Measurements from ENCODE around the gene ZNF292. TPM values are rescaled to one million over a fixed set of nuclear protein-coding genes. Genes with fewer than 3 reads are reported as not detected.
A peak's percentile ranks its signal among the peaks of the same experiment; 100 is the strongest.
"Not testable (repeated sequence)": the region's sequence is repeated elsewhere in the genome, so short reads cannot be mapped to it uniquely, and the experiment has no call there.

The ZNF292 gene
- polyA plus RNA-seq, 1 donor from 2014 or later = 37.2 TPM

DNA sequence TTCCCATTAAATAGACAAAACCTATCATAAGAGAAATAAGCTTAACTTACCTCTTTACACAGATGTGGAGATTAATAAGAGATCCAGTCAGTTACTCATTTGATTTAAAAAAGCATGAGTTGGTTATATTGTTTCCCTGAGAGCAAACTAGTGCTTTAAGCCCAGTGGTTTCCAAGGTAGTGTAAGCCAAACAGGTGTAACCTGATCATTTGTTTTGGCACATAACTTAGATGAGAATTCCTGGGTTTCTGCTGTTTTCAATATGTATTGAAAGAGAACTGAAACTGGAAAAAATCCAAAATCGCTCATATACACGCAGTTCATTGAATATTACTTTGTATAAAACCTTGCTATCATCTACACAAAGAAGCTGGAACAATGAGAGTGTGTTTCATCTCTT lies 136.5 kb downstream of the ZNF292 start:
- no peak overlapping the region for H3K27ac Mint-ChIP-seq
- H3K36me3 Mint-ChIP-seq = peaks cover 5% of the 10 kb centered on the region
- H3K4me1 Mint-ChIP-seq = no peaks in the 10 kb centered on the region
- peaks cover 35% of the 10 kb centered on the region for H3K27me3 Mint-ChIP-seq
- H3K9me3 Mint-ChIP-seq = no peaks in the 10 kb centered on the region
- no peak overlapping the region for H3K4me3 Mint-ChIP-seq

DNA sequence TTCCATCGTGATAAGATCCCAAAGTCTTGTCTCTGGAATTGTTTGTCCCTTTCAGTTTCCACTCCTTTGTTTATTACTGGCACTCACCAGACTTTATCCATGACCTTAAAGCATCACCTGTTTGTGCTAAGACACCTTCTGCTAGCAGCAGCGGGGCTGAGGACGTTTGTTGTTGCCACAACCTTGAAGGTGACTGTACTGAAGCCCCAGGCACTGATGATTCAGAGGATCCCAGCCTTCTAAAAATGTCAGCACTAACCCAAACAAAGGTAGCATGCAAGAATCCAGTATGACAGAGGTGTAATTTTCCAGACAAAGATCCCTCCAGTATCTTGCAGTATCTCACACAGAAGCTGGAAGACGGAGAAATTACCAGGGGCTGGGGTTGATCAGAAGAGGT lies 138.2 kb downstream of the ZNF292 start:
- H3K4me3 Mint-ChIP-seq = no peak overlapping the region
- no peak overlapping the region for H3K27ac Mint-ChIP-seq
- H3K27me3 Mint-ChIP-seq = peaks cover 39% of the 10 kb centered on the region
- H3K4me1 Mint-ChIP-seq = no peaks in the 10 kb centered on the region
- H3K36me3 Mint-ChIP-seq = peaks cover 5% of the 10 kb centered on the region
- H3K9me3 Mint-ChIP-seq = no peaks in the 10 kb centered on the region

DNA sequence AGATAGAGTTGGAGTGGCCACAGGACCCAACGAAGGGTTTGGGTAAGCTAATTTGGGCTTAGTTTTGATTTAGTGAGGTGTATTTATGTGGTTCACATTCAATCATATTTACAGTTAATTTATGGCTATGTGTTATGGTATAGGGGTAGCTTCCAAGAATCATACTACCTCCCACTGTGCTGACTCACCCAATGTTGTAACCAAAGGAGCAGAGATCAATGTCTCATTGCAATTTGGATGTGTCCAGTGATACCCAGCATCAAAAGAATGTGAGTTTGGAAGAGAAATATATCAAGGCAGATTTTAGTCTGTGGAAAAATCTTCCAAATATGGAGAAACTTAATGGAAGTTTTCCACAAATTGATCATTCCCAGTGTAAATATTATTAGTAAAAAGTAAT lies 141.8 kb downstream of the ZNF292 start:
- Mint-ChIP-seq H3K9me3 (no peaks in the 10 kb centered on the region), H3K36me3 (peaks cover 1% of the 10 kb centered on the region), H3K27ac (no peak overlapping the region), H3K4me1 (no peaks in the 10 kb centered on the region), H3K4me3 (no peak overlapping the region), H3K27me3 (peaks cover 40% of the 10 kb centered on the region)

DNA sequence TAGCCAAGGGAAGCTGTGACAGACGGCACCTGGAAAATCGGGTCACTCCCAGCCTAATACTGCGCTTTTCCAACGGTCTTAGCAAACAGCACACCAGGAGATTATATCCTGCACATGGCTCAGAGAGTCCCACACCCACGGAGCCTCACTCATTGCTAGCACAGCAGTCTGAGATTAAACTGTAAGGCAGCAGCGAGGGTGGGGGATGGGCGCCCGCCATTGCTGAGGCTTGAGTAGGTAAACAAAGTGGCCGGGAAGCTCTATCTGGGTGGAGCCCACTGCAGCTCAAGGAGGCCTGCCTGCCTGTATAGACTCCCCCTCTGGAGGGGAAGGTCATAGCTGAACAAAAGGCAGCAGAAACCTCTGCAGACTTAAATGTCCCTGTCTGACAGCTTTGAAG lies 145.9 kb downstream of the ZNF292 start:
- H3K4me3 Mint-ChIP-seq, H3K27ac Mint-ChIP-seq, H3K9me3 Mint-ChIP-seq, H3K4me1 Mint-ChIP-seq, H3K36me3 Mint-ChIP-seq: not testable (repeated sequence)
- H3K27me3 Mint-ChIP-seq = peaks cover 27% of the 10 kb centered on the region

DNA sequence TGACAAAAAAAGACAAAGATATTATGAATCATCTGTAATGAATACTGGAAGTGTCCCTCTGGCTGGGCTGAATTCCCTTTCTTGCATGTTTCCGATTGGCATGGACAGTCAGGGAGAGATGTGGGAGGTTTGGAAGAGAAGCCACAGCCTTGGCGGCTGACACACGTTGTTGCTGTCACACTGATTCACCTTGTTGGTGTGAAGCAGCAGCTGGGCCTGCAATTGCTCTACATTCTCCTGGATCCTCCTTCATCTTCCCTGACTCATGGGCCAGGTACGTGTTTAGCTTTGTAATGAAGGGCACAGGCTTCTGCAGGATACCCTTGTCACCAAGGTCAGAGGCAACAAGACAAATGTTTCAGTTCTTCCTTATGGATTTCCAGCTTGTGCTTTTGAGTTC lies 153.6 kb downstream of the ZNF292 start:
- peaks cover 5% of the 10 kb centered on the region for H3K27me3 Mint-ChIP-seq
- no peaks in the 10 kb centered on the region for H3K4me1 Mint-ChIP-seq
- H3K4me3 Mint-ChIP-seq = peak overlapping the region in 1 of 4 donors; percentile 19
- no peak overlapping the region for H3K27ac Mint-ChIP-seq
- no peaks in the 10 kb centered on the region for H3K36me3 Mint-ChIP-seq
- peaks cover 0 to 3% (median 0%) of the 10 kb centered on the region in 3 donors for H3K9me3 Mint-ChIP-seq

DNA sequence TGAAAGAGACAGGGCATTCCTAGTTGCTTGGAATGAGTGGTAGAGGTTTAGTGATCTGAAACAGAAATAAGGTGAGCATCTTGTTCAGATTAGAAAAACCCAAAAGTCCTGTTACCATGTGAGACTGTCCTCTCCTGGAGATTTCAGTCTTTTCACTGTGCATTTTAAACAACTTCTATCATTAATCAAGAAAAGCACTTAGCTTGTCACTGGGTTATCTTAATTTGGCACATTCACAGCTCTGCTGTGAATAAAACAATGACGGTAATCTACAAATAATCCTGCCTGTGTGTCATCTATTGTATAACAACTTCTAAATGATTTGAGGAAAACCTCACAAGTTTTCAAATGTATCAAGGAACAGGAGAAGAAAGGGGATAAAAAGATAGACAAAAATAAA lies 157.5 kb downstream of the ZNF292 start:
- Mint-ChIP-seq H3K4me1 (no peaks in the 10 kb centered on the region), H3K9me3 (no peaks in the 10 kb centered on the region), H3K27ac (no peak overlapping the region), H3K4me3 (no peak overlapping the region), H3K27me3 (peaks cover 11% of the 10 kb centered on the region), H3K36me3 (no peaks in the 10 kb centered on the region)

Other genes with a start within 250 kb of the ZNF292 start
- gene HTR1E, start 218.0 kb upstream of the ZNF292 start, polyA plus RNA-seq = not detected
- gene CGA, start 60.5 kb upstream of the ZNF292 start, polyA plus RNA-seq = not detected
- 10.4 TPM for gene SMIM8, start 167.0 kb downstream of the ZNF292 start, polyA plus RNA-seq
- gene GJB7, start 173.7 kb downstream of the ZNF292 start, polyA plus RNA-seq = not detected
- 0.56 TPM for gene C6orf163, start 189.2 kb downstream of the ZNF292 start, polyA plus RNA-seq

Measured in IgD-negative memory B cell (primary cell).